NCI-H2196 (cell line): ENCODE results near the gene FANCC.

Experiments
- DNase-seq: peaks from one replicate; lab custom pipeline; 2025; ENCODE audit not compliant: unreplicated experiment; lab: John Stamatoyannopoulos, UW

The FANCC gene

DNA sequence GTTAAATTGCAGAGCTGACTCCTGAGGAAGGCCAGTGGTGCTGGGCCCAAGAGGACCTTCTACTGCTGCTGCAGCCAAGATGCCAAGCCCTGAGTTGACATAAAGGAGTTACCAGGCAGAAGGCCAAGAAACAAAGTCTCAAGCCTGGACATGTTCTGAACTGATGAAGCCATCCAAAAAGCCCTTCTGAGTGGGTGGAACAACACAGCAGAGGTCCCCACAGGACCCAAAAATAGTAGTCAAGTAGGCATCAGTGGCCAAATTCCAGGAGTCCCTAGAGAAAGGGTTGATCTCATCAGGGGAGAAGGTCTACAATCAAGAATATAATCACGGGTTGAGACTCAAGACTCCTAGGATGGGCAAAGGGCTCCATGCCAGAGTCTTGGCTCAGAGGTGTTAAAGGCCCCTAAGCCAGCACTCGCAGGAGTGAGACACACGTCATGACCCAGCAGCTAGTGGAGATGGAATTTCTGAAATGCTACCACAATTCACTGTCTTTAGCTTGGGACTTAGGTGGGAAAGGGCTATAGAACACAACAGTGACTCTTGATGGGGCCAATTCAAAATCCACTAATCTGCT is 119.7 kb downstream of the FANCC start:
- DNase-seq, result peak; percentile 80

DNA sequence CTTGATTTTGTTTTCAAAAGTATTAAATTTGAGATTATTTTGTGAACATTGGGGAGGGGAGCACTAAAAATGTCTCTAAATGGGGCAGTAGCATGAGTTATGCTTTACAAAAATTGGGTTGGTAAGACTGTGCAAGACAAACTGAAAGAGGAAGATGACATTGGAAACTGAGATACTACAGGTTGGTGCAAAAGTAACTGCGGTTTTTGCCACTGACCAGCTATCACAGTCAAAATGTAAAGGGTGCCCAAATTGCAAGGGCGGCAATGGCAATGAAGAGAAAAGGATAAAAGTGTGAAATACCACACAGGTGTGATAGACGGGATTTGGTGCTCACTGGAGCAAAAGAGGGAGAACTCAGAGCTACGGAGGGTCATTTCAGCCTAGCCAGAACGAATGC is 124.0 kb downstream of the FANCC start:
- no peak for DNase-seq

DNA sequence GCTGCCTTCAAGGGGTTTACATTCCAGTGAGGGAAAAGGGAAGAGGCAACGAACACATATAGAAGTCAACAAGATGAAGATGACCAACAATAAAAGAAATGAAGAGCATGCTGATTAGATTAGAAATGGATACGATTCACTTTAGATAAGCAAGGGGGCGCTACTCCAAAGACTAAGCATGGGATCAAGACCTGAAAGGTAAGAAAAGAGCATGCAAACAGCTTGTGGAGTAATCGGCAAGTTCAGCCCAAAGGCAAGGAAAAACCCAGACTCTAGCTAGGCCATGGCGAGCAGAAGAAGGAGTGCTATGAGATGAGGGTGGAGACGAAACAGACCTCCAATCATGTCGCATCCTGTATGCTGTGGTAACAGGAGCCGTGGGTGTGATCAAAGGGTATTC is 124.4 kb downstream of the FANCC start:
- no peak for DNase-seq

DNA sequence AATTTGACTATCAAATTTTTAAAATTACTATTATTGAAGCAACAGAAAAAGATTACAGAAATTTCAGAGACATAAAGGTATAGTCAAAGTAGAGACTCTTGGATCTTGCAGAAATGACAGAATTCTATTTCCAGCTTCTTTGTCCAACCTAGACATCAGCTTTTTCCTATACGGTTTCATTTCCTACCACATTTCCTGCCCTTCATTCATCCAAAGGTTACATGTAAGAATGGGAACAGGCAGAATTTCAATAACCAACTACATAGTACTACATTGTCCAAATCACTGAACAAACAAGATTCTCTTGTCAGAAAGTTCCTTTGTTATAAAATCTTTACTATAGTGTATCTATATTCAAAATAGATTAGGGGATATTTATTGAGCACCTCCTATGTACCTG is 124.9 kb downstream of the FANCC start:
- no peak for DNase-seq

DNA sequence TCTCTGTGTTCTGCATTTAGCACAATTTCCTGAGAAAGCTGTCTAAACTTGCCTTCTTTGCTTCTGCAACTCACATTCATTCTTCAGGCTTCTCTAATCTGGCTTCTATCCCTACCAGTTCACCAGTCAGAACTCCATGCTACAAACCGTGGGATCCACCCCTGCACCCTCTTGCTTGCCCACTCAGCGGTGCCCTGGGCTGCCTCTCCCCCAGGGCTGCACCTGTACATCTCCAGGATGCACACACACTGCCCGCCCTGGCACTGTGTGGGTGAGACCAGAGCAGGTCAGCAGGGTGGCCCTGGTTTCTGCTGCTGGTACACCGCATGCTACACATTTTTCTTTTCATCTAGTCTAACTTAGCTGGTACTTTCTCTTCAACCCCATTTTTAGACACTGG is 127.1 kb downstream of the FANCC start:
- no peak for DNase-seq

DNA sequence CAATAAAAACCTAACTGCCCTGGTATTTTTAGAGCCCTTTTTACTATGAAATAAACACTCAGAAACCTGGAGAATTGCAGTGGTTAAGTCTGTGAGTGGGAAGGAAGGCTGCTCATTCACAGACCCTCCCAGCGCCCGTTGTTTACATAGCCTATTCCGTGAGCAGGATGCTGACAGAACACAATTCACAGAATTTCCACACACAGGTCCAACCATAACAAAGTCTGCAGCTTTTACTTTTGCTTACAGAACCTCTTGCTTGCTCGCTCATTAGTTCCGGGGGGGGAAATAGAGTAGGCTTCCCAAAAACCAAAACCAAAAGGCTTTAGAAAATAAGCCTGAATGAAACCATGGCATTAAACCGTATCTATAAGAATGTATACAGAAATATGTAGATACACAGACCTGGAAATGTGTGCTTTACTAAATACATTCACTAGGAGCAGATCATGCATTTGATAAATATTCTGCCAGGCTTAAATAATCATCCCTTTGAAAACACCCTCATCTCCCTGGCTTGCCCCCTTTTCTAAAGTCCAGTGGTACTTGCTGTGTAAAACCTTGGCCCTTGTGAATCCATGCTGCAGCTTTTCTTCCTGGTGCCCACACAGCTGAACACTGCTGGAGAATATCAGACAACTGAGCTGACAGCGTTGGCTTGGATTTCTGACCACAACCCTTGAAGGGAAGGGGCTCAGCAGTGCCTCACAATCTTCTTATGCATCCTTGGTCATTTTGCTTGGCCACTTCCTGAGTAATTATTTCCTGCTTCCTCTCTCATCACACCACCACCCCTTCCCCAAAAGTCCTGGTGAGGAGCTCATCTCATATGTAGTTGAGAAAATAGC is 128.0 kb downstream of the FANCC start:
- DNase-seq, result no peak

DNA sequence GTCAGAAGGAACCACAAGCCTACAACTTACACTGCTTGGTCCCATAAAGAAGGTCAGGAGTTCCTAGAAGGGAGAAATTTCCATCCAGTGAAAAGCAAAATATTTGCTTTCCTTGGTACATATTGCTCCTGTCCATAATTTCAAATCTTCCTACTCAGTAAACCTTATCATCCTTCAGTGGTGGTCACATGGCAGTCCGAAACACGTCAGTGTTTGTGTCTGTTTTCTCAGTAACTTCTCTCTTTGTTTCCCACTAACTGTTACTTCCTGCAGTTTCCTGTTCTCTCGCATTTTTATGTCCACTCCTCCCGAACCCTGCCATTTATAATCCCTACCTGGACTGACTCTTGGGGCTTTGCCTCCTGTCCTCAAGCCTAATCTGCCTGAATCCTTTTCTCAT is 129.1 kb downstream of the FANCC start:
- DNase-seq, result no peak

DNA sequence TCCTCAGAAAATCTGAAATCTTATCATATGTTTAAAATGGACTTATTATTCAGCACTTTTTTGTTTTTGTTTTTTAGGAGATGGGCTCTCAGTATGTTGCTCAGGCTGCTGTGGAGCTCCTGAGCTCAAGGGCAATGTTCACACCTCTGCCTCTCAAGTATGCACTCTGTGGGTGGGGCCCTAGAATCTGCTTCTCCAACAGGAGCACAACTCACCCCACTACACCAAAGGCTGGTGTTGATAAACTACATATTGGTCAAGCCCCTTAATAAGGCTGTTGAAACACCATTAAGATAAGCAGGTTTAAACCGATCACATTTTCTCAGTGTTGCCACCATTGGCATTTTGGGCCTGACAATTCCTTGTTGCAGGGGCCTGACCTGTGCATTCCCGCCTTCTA is 131.6 kb downstream of the FANCC start:
- DNase-seq, result no peak

DNA sequence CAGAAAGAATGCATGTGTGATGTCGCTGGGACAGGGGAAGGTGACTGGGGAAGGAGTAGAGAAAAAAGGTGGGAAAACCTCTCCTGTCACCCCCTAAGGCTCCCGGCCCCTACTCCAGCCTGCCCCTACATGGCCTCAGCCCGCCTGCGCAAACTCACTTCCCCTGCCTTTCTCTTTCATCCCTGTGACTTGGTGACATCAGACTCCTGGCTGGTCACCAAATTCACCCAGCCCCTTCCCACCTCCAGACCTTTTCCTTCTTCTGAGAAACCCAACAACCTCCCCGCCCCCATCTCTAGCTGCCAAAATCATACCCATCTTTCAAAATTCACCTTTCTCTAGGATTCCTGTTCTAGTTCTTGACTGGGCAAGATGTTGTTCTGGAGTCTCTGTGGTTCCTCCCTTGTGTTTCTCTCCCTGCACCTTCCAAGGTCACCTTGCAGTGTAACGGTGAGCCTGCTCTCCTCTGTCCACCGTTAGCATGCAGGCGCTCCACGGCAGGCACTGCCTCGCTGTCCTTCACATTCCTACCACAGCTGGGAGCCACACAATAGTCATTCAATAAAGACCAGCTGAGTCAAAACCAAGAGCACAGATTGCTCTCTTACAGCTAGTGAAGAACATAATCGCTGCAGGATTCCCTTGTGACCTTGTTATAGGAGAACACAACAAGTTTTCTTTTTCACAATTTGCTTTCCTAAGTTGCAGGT is 134.5 kb downstream of the FANCC start:
- DNase-seq, result no peak

DNA sequence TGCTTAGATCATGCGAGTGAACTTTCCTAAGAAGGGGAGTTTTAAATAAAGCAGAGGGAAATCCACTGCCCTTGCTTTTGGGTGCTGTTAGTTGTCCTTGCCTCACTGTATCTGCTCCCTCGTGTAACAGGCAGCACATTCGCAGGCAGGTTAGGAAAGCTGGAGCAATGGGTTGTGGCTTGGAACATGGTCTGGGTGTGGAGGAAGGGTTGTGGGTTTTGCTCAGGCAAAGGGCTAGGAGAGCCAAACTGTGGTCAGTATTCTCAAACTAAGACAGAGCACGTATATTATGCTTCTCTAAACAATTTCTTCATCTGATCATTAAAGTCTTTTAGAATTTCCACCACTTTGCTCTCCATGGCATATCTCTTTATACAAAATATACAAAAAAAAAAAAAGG is 135.7 kb downstream of the FANCC start:
- no peak for DNase-seq

DNA sequence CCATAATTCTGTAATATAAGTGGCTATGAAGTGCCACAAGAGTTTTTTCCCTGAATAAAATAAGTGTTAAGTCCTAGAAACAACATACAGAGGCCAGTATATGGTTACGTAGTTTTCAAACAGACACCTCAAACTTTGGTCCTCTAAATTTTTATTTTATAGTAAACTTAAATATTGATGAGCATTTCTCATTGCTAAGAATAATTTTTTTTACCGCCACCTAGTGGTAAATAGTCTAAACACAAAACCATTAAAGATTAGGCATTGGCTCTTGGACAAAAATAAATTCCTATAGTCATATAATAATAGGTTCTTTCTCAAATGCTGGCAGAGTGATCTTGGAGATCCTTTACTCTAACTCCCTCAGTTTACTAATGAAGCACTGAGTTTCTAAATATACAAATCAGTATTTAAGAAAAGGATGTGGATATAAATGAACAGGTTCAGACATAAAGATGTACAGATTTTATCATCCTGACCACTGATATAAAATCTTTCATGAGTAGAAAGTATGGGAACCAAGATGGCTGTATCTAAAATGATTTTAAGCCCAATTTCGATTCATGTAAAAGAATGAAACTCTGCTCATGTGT is 136.2 kb downstream of the FANCC start:
- no peak for DNase-seq

DNA sequence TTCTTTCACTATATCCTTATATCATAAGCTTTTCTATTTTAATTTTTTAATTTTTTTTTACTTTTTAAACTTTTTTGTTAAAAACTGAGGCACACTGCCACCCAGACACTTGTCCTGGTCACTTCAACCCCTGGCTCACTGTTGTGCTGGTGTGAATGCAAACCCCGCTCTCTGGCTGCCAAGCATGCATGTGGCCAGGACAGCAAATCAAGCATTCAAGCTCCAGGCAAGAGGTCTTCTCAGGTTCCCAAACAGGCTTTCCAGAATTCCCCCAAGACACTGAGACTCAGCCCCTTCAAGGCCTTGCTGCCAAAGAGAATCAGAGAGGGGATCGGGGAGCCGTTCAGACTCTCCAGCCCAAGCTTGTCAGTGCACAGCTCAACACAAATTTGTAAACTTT is 139.9 kb downstream of the FANCC start:
- DNase-seq, result no peak

DNA sequence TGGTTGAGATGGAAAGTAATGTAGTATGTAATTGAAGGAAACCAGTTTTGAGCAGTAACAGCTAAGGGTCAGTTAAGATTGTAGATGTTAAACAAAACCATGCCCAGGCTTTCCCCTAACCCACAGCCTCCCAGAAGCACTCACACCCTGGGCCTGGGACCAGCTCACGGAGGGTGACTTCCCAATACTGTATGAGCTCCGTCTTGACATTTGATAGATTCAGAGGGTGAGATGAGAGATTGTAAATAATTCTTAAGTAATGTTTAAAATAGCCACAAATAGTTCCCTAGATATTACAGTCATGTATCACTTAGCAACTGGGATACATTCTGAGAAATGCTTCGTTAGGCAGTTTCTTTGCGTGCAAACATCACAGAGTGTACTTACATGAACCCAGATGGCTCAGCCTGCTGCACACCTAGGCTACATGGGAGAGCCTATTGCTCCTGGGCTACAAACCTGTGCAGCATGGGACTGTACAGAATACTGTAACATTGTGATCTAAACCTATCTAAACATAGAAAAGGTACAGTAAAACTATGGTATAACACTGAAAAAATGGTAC is 140.7 kb downstream of the FANCC start:
- DNase-seq, result no peak

DNA sequence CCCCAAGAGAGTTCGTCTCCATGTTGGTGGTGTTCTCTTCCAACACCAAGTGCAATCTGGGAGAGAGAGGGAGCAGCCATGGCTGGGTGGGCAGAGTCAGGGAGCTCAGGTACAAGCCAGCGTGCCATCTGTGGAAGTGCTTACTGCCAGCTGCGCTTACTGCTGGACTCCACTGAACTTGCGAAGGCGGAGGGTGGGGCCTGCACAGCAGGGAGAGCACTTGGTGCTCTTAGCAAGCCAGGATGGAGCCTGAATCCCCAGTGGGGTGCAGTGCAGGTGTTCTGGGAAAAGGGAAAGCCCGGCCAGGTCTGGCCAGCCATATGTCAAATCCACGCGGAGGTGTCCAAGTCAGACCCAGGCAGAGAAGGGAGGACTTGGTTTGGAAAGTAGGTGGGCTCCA is 142.0 kb downstream of the FANCC start:
- no peak for DNase-seq

DNA sequence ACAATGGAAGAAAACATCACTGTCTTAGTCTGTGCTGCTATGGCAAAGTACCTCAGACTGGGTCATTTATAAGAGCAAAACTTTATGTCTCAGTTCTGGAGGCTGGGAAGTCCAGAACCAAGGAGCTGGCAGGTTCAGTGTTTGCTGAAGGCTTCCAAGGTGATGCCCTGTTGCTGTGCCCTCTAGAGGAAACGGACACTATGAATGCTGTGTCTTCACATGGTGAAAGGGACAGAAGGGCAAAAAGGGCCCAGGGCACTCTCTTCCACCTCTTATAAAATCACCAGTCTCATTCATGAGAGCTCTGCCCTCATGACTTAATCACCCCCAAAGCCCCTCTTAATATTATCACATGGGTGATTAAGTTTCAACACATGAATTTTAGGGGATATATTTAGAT is 143.5 kb downstream of the FANCC start:
- DNase-seq, result no peak

DNA sequence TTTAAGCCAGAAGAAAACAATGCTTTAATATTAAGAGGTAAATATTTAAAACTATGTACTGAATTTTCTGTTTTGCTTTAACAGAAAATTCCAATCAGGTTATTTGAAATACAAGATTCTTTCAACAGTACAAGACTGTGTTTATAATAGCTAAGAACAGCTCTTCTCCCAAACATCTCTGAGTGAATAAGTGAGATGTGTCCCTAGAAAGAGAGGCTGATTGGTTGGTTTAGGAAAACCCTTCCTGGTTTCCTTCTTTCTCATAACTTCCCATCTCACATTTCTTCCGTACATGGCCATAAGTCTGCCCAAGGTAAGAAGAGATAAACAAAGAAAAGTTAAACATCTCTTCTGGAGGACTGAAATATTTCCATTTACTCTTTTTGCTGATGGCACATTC is 145.9 kb downstream of the FANCC start:
- no peak for DNase-seq

DNA sequence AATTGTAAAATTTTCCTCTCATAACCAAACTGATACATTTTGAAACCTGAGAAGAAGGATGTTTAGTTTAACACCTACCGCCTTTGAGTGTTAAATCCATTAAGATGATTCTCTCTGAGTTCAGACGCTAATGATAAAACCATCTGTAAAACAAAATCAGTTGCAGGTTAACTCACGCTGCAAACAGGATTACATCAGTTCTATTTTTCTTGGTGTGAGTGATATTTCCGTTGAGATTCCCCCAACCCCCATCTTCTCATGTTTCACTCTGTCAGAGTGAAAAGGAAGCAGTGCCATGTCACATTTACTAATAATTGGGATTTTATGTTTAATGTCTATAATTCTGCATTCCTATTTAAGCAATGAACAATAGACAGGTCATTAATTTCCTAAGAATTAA is 146.5 kb downstream of the FANCC start:
- peak; percentile 11 for DNase-seq

DNA sequence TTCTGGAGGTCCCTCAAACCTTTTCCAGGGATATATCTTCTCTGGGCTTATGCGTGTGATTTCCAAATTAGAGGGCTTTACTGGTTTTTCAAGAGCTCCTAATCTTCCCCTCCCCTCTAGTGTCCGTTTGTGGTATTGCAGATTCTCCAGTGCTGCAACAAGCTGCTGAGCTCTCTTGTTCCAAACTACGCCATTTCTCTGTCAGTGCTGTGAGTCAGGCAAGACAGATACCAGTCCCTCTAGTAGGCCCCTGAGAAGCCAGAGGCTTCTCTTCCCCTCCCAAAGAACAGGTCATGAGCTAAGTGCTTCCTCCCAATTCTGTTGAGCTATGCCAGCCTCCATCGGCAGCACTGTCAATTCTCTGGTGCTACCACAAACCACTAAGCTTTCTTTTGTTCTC is 149.5 kb downstream of the FANCC start:
- DNase-seq, result peak; percentile 42

DNA sequence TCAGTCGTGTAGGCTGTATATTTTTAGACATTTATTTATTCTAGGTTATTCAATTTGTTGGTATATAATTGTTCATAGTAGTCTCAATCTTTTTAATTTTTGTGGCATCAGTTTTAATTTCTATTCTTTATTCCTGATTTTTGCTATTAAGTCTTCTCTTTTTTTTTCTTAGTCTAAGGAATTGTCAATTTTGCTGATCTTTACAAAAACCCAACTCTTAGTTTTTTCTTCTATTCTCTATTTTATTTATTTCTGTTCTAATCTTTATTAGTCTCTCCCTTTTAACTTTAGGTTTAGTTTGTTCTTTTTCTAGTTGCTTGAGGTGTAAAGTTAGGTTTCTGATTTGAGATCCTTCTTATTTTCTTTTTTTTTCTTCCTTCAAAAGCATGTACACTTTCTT is 152.5 kb downstream of the FANCC start:
- DNase-seq, result no peak

DNA sequence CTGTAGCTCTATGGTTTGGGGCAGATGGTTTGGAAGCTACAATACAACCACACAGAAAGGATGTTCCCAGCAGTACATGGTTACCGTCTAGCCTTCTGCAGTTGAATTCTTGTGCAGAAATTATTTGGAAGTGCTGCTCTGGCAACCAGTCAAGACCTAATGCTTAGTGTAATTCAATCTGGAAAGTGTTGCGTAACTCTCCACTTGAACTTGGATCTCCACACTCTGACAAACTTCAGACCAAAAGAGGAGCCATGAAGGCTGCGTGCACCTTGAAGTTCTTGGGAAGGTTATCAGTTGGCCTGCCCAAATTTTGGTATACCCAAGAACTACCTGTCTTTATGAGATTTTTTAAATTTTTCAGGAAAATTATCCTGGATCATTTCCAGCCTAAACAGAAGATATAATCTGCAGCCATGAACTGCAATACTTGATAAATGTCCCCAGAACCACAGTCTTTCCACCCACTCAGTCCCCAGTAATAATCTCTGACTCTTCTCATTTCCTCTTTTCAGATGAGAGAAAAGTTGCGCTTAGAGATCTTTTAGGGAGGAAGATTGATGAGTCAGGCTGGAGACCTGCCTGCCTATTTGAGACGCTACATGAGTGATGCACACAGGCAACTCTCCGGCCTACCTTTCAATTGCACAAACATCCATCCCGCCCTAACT is 159.9 kb downstream of the FANCC start:
- peak; percentile 77 for DNase-seq

DNA sequence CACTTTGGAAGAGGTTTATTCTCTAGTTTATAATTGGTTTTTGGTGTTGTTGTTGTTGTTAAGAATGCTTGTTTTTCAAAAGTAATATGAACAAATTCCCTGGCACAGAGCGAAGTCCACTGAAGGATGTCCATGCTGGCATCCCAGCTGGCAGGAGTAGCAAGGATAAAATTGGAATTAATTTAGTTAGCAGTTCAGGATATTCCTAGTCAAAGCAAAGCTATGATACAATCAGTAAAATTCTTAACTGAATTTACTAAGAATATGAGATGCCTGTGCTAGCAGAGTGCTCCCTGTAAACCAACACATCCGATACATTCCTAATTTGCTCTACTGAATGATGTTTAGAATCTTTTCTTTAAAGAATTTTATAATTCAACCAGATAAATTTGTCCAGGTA is 161.4 kb downstream of the FANCC start:
- no peak for DNase-seq
